Calu3 (cell line): ENCODE data around the gene PCDHB7. TPM values are rescaled to one million over a fixed set of nuclear protein-coding genes. Genes with fewer than 3 reads are reported as not detected.

Experiments
- total RNA-seq: library from RNA; stranded (reverse); gene quantifications from 2 replicates; pipeline ENCODE4 v1.2.3, GENCODE V29; 2022

PCDHB7 gene
- total RNA-seq, 1 experiment from 2014 or later: 0.26 TPM

Other genes starting within 250 kb of the PCDHB7 start
- gene PCDHAC1, start 246.3 kb upstream of the PCDHB7 start, total RNA-seq: 2.8 and 3.7 TPM in 2 replicates
- 12.6 and 17.1 TPM in 2 replicates for gene PCDHAC2, start 206.2 kb upstream of the PCDHB7 start, total RNA-seq
- not detected in 2 replicates for gene PCDHB1, start 121.3 kb upstream of the PCDHB7 start, total RNA-seq
- gene PCDHB2, start 78.0 kb upstream of the PCDHB7 start, total RNA-seq: 0.24 TPM in 1 of 2 replicates, not detected in the other
- 0.09 and 0.10 TPM in 2 replicates for gene PCDHB3, start 72.2 kb upstream of the PCDHB7 start, total RNA-seq
- not detected in 2 replicates for gene PCDHB4, start 50.8 kb upstream of the PCDHB7 start, total RNA-seq
- not detected in 2 replicates for gene PCDHB5, start 37.4 kb upstream of the PCDHB7 start, total RNA-seq
- not detected in 2 replicates for gene PCDHB6, start 22.6 kb upstream of the PCDHB7 start, total RNA-seq
- 0.21 and 0.61 TPM in 2 replicates for gene PCDHB8, start 5.1 kb downstream of the PCDHB7 start, total RNA-seq
- 0.35 and 0.66 TPM in 2 replicates for gene PCDHB16, start 9.7 kb downstream of the PCDHB7 start, total RNA-seq
- 2.4 and 3.5 TPM in 2 replicates for gene PCDHB9, start 14.5 kb downstream of the PCDHB7 start, total RNA-seq
- gene PCDHB10, start 19.7 kb downstream of the PCDHB7 start, total RNA-seq: 1.0 and 1.2 TPM in 2 replicates
- gene PCDHB11, start 27.0 kb downstream of the PCDHB7 start, total RNA-seq: 0.83 and 0.85 TPM in 2 replicates
- 1.3 and 1.6 TPM in 2 replicates for gene PCDHB12, start 36.1 kb downstream of the PCDHB7 start, total RNA-seq
- gene PCDHB13, start 41.3 kb downstream of the PCDHB7 start, total RNA-seq: 0.86 and 1.1 TPM in 2 replicates
- 5.7 and 6.3 TPM in 2 replicates for gene PCDHB14, start 50.7 kb downstream of the PCDHB7 start, total RNA-seq
- gene PCDHB15, start 72.8 kb downstream of the PCDHB7 start, total RNA-seq: 1.1 and 1.4 TPM in 2 replicates
- gene SLC25A2, start 131.4 kb downstream of the PCDHB7 start, total RNA-seq: 0.26 and 0.27 TPM in 2 replicates
- 73.2 and 79.6 TPM in 2 replicates for gene TAF7, start 148.1 kb downstream of the PCDHB7 start, total RNA-seq
- 0.29 TPM in 1 of 2 replicates, not detected in the other for gene PCDHGA1, start 157.9 kb downstream of the PCDHB7 start, total RNA-seq
- not detected in 2 replicates for gene PCDHGA2, start 166.1 kb downstream of the PCDHB7 start, total RNA-seq
- gene PCDHGA3, start 171.2 kb downstream of the PCDHB7 start, total RNA-seq: not detected in 2 replicates
- gene PCDHGB1, start 177.5 kb downstream of the PCDHB7 start, total RNA-seq: 0.19 and 0.20 TPM in 2 replicates
- gene PCDHGA4, start 182.4 kb downstream of the PCDHB7 start, total RNA-seq: 0.07 TPM in 2 replicates
- gene PCDHGB2, start 187.3 kb downstream of the PCDHB7 start, total RNA-seq: 0.34 and 0.38 TPM in 2 replicates
- 0.10 and 0.12 TPM in 2 replicates for gene PCDHGA5, start 191.5 kb downstream of the PCDHB7 start, total RNA-seq
- 1.2 and 1.6 TPM in 2 replicates for gene PCDHGB3, start 197.6 kb downstream of the PCDHB7 start, total RNA-seq
- 0.71 and 0.80 TPM in 2 replicates for gene PCDHGA6, start 201.2 kb downstream of the PCDHB7 start, total RNA-seq
- gene PCDHGA7, start 210.1 kb downstream of the PCDHB7 start, total RNA-seq: 0.73 and 0.90 TPM in 2 replicates
- 7.0 and 8.2 TPM in 2 replicates for gene PCDHGB4, start 215.1 kb downstream of the PCDHB7 start, total RNA-seq
- gene PCDHGA8, start 220.0 kb downstream of the PCDHB7 start, total RNA-seq: 0.95 and 1.1 TPM in 2 replicates
- 9.1 and 12.4 TPM in 2 replicates for gene PCDHGB5, start 225.3 kb downstream of the PCDHB7 start, total RNA-seq
- gene PCDHGA9, start 230.1 kb downstream of the PCDHB7 start, total RNA-seq: 16.0 and 18.1 TPM in 2 replicates
- gene PCDHGB6, start 235.4 kb downstream of the PCDHB7 start, total RNA-seq: 9.6 and 13.4 TPM in 2 replicates
- gene PCDHGA10, start 240.3 kb downstream of the PCDHB7 start, total RNA-seq: 2.6 and 3.7 TPM in 2 replicates
- gene PCDHGB7, start 245.0 kb downstream of the PCDHB7 start, total RNA-seq: 9.8 and 13.6 TPM in 2 replicates
- 2.3 and 2.8 TPM in 2 replicates for gene PCDHGA11, start 248.4 kb downstream of the PCDHB7 start, total RNA-seq